ENCODE data around the gene AFF3.
"Not testable (repeated sequence)": the region's sequence is repeated elsewhere in the genome, so short reads cannot be mapped to it uniquely, and the experiment has no call there.

Gene AFF3

GRCh38 chr2:100085744-100086143 is 56.6 kb downstream of the AFF3 start:
- not testable (repeated sequence) for H3K4me1 ChIP-seq (ENCODE audit: control insufficient read depth, insufficient read depth, low read length); H3K9me3 ChIP-seq (ENCODE audit: control insufficient read depth in 2 of 2, low read length in 2 of 2); H3K36me3 ChIP-seq (ENCODE audit: control insufficient read depth in 2 of 2, insufficient read depth in 2 of 2, low read length in 2 of 2); H3K27me3 ChIP-seq (ENCODE audit: control insufficient read depth in 1 of 2, insufficient read depth in 2 of 2, low read length in 2 of 2); H3K9ac ChIP-seq (ENCODE audit: low read length in 2 of 2); H3K27ac ChIP-seq (ENCODE audit: low read length); H3K4me3 ChIP-seq (ENCODE audit: low read length in 2 of 2)

GRCh38 chr2:100083421-100084216 is 58.8 kb downstream of the AFF3 start:
- H3K9me3 ChIP-seq (ENCODE audit: control insufficient read depth in 2 of 2, low read length in 2 of 2); H3K4me1 ChIP-seq (ENCODE audit: control insufficient read depth, insufficient read depth, low read length); H3K9ac ChIP-seq (ENCODE audit: low read length in 2 of 2); H3K36me3 ChIP-seq (ENCODE audit: control insufficient read depth in 2 of 2, insufficient read depth in 2 of 2, low read length in 2 of 2); H3K27me3 ChIP-seq (ENCODE audit: control insufficient read depth in 1 of 2, insufficient read depth in 2 of 2, low read length in 2 of 2); H3K4me3 ChIP-seq (ENCODE audit: low read length in 2 of 2); H3K27ac ChIP-seq (ENCODE audit: low read length): not testable (repeated sequence)

- not testable (repeated sequence) for H3K9me3 ChIP-seq (ENCODE audit: control insufficient read depth in 2 of 2, low read length in 2 of 2); H3K27me3 ChIP-seq (ENCODE audit: control insufficient read depth in 1 of 2, insufficient read depth in 2 of 2, low read length in 2 of 2); H3K4me1 ChIP-seq (ENCODE audit: control insufficient read depth, insufficient read depth, low read length); H3K4me3 ChIP-seq (ENCODE audit: low read length in 2 of 2); H3K9ac ChIP-seq (ENCODE audit: low read length in 2 of 2); H3K27ac ChIP-seq (ENCODE audit: low read length); H3K36me3 ChIP-seq (ENCODE audit: control insufficient read depth in 2 of 2, insufficient read depth in 2 of 2, low read length in 2 of 2)
These were observed 60.0 kb downstream of the AFF3 start for GRCh38 chr2:100082302-100082978.

- Histone ChIP-seq H3K9me3 (ENCODE audit: control insufficient read depth in 2 of 2, low read length in 2 of 2) (no peaks in the 10 kb centered on the region), H3K4me3 (ENCODE audit: low read length in 2 of 2) (no peak overlapping the region), H3K27me3 (ENCODE audit: control insufficient read depth in 1 of 2, insufficient read depth in 2 of 2, low read length in 2 of 2) (no peaks in the 10 kb centered on the region), H3K9ac (ENCODE audit: low read length in 2 of 2) (no peak overlapping the region), H3K27ac (ENCODE audit: low read length) (no peak overlapping the region), H3K36me3 (ENCODE audit: control insufficient read depth in 2 of 2, insufficient read depth in 2 of 2, low read length in 2 of 2) (no peaks in the 10 kb centered on the region), H3K4me1 (ENCODE audit: control insufficient read depth, insufficient read depth, low read length) (no peaks in the 10 kb centered on the region)
These were observed 64.5 kb downstream of the AFF3 start for GRCh38 chr2:100077935-100078334.

GRCh38 chr2:100077456-100077855 is 64.9 kb downstream of the AFF3 start:
- H3K27ac ChIP-seq (ENCODE audit: low read length): no peak overlapping the region
- no peak overlapping the region for H3K9ac ChIP-seq (ENCODE audit: low read length in 2 of 2)
- H3K4me3 ChIP-seq (ENCODE audit: low read length in 2 of 2): no peak overlapping the region
- H3K27me3 ChIP-seq (ENCODE audit: control insufficient read depth in 1 of 2, insufficient read depth in 2 of 2, low read length in 2 of 2): no peaks in the 10 kb centered on the region
- no peaks in the 10 kb centered on the region for H3K4me1 ChIP-seq (ENCODE audit: control insufficient read depth, insufficient read depth, low read length)
- no peaks in the 10 kb centered on the region for H3K9me3 ChIP-seq (ENCODE audit: control insufficient read depth in 2 of 2, low read length in 2 of 2)
- no peaks in the 10 kb centered on the region for H3K36me3 ChIP-seq (ENCODE audit: control insufficient read depth in 2 of 2, insufficient read depth in 2 of 2, low read length in 2 of 2)

GRCh38 chr2:100075532-100075931 is 66.9 kb downstream of the AFF3 start:
- Histone ChIP-seq H3K36me3 (ENCODE audit: control insufficient read depth in 2 of 2, insufficient read depth in 2 of 2, low read length in 2 of 2) (no peaks in the 10 kb centered on the region), H3K27me3 (ENCODE audit: control insufficient read depth in 1 of 2, insufficient read depth in 2 of 2, low read length in 2 of 2) (no peaks in the 10 kb centered on the region), H3K9ac (ENCODE audit: low read length in 2 of 2) (no peak overlapping the region), H3K4me3 (ENCODE audit: low read length in 2 of 2) (no peak overlapping the region), H3K27ac (ENCODE audit: low read length) (no peak overlapping the region), H3K9me3 (ENCODE audit: control insufficient read depth in 2 of 2, low read length in 2 of 2) (no peaks in the 10 kb centered on the region), H3K4me1 (ENCODE audit: control insufficient read depth, insufficient read depth, low read length) (no peaks in the 10 kb centered on the region)

- H3K4me3 ChIP-seq (ENCODE audit: low read length in 2 of 2): no peak overlapping the region
- no peaks in the 10 kb centered on the region for H3K4me1 ChIP-seq (ENCODE audit: control insufficient read depth, insufficient read depth, low read length)
- no peak overlapping the region for H3K9ac ChIP-seq (ENCODE audit: low read length in 2 of 2)
- no peak overlapping the region for H3K27ac ChIP-seq (ENCODE audit: low read length)
- no peaks in the 10 kb centered on the region for H3K9me3 ChIP-seq (ENCODE audit: control insufficient read depth in 2 of 2, low read length in 2 of 2)
- no peaks in the 10 kb centered on the region for H3K36me3 ChIP-seq (ENCODE audit: control insufficient read depth in 2 of 2, insufficient read depth in 2 of 2, low read length in 2 of 2)
- H3K27me3 ChIP-seq (ENCODE audit: control insufficient read depth in 1 of 2, insufficient read depth in 2 of 2, low read length in 2 of 2): no peaks in the 10 kb centered on the region
These were observed 69.3 kb downstream of the AFF3 start for GRCh38 chr2:100073110-100073509.

- Histone ChIP-seq H3K9me3 (ENCODE audit: control insufficient read depth in 2 of 2, low read length in 2 of 2) (no peaks in the 10 kb centered on the region), H3K36me3 (ENCODE audit: control insufficient read depth in 2 of 2, insufficient read depth in 2 of 2, low read length in 2 of 2) (no peaks in the 10 kb centered on the region), H3K4me1 (ENCODE audit: control insufficient read depth, insufficient read depth, low read length) (no peaks in the 10 kb centered on the region), H3K27ac (ENCODE audit: low read length) (no peak overlapping the region), H3K9ac (ENCODE audit: low read length in 2 of 2) (no peak overlapping the region), H3K27me3 (ENCODE audit: control insufficient read depth in 1 of 2, insufficient read depth in 2 of 2, low read length in 2 of 2) (no peaks in the 10 kb centered on the region), H3K4me3 (ENCODE audit: low read length in 2 of 2) (no peak overlapping the region)
These were observed 69.9 kb downstream of the AFF3 start for GRCh38 chr2:100072503-100072902.

GRCh38 chr2:100071335-100072043 is 70.9 kb downstream of the AFF3 start:
- Histone ChIP-seq H3K4me3 (ENCODE audit: low read length in 2 of 2) (no peak overlapping the region), H3K9me3 (ENCODE audit: control insufficient read depth in 2 of 2, low read length in 2 of 2) (no peaks in the 10 kb centered on the region), H3K27me3 (ENCODE audit: control insufficient read depth in 1 of 2, insufficient read depth in 2 of 2, low read length in 2 of 2) (no peaks in the 10 kb centered on the region), H3K4me1 (ENCODE audit: control insufficient read depth, insufficient read depth, low read length) (no peaks in the 10 kb centered on the region), H3K36me3 (ENCODE audit: control insufficient read depth in 2 of 2, insufficient read depth in 2 of 2, low read length in 2 of 2) (no peaks in the 10 kb centered on the region), H3K9ac (ENCODE audit: low read length in 2 of 2) (no peak overlapping the region), H3K27ac (ENCODE audit: low read length) (no peak overlapping the region)

GRCh38 chr2:100070078-100070477 is 72.3 kb downstream of the AFF3 start:
- Histone ChIP-seq H3K9me3 (ENCODE audit: control insufficient read depth in 2 of 2, low read length in 2 of 2) (no peaks in the 10 kb centered on the region), H3K27me3 (ENCODE audit: control insufficient read depth in 1 of 2, insufficient read depth in 2 of 2, low read length in 2 of 2) (no peaks in the 10 kb centered on the region), H3K4me1 (ENCODE audit: control insufficient read depth, insufficient read depth, low read length) (no peaks in the 10 kb centered on the region), H3K36me3 (ENCODE audit: control insufficient read depth in 2 of 2, insufficient read depth in 2 of 2, low read length in 2 of 2) (no peaks in the 10 kb centered on the region), H3K9ac (ENCODE audit: low read length in 2 of 2) (no peak overlapping the region), H3K27ac (ENCODE audit: low read length) (no peak overlapping the region), H3K4me3 (ENCODE audit: low read length in 2 of 2) (no peak overlapping the region)

GRCh38 chr2:100068395-100068794 is 74.0 kb downstream of the AFF3 start:
- Histone ChIP-seq H3K9me3 (ENCODE audit: control insufficient read depth in 2 of 2, low read length in 2 of 2) (no peaks in the 10 kb centered on the region), H3K4me1 (ENCODE audit: control insufficient read depth, insufficient read depth, low read length) (no peaks in the 10 kb centered on the region), H3K4me3 (ENCODE audit: low read length in 2 of 2) (no peak overlapping the region), H3K27me3 (ENCODE audit: control insufficient read depth in 1 of 2, insufficient read depth in 2 of 2, low read length in 2 of 2) (no peaks in the 10 kb centered on the region), H3K36me3 (ENCODE audit: control insufficient read depth in 2 of 2, insufficient read depth in 2 of 2, low read length in 2 of 2) (no peaks in the 10 kb centered on the region), H3K9ac (ENCODE audit: low read length in 2 of 2) (no peak overlapping the region), H3K27ac (ENCODE audit: low read length) (no peak overlapping the region)
